Liver (tissue), 9 donors: ENCODE data around the gene SLIT3. TPM values are rescaled to one million over a fixed set of nuclear protein-coding genes. Genes with fewer than 3 reads are reported as not detected.

Source experiments
- DNase-seq: peaks from one replicate; pipeline ENCODE4 v3.0.0-alpha.2; 2017; ENCODE audit warnings: low spot score
- H3K27ac ChIP-seq, 2 donors: one replicate each; pipeline ENCODE4 v1.7.0; 2013; ENCODE audit warnings: inconsistent platforms in 2 of 2, low read length in 2 of 2, control low read depth in 1 of 2, low read depth in 1 of 2, mild to moderate bottlenecking in 1 of 2
- H3K27me3 ChIP-seq, 4 donors: one replicate each; pipeline versions ENCODE4 v1.6.1 to v1.7.0; 2013; ENCODE audit warnings: low read length in 3 of 4, inconsistent platforms in 1 of 4, mild to moderate bottlenecking in 1 of 4, moderate library complexity in 1 of 4; ENCODE audit not compliant: control insufficient read depth in 4 of 4, insufficient read depth in 4 of 4
- H3K36me3 ChIP-seq, 4 donors: one replicate each; pipeline versions ENCODE4 v1.6.1 to v1.7.0; 2013; ENCODE audit warnings: low read length in 3 of 4, mild to moderate bottlenecking in 3 of 4, low read depth in 1 of 4, moderate library complexity in 1 of 4; ENCODE audit not compliant: control insufficient read depth in 4 of 4, insufficient read depth in 3 of 4
- H3K4me1 ChIP-seq, 4 donors: one replicate each; pipeline versions ENCODE4 v1.6.1 to v1.7.0; 2013; ENCODE audit warnings: low read length in 3 of 4, mild to moderate bottlenecking in 3 of 4, moderate library complexity in 1 of 4; ENCODE audit not compliant: control insufficient read depth in 4 of 4, insufficient read depth in 4 of 4
- H3K4me3 ChIP-seq, 3 donors: one replicate each; pipeline versions ENCODE4 v1.6.1 to v1.7.0; 2013; ENCODE audit warnings: low read length in 3 of 3, control low read depth in 1 of 3, low read depth in 1 of 3, mild to moderate bottlenecking in 1 of 3
- H3K9ac ChIP-seq, 2 donors: one replicate each; pipeline ENCODE4 v1.7.0; 2013; ENCODE audit warnings: low read length in 2 of 2, mild to moderate bottlenecking in 2 of 2, moderate library complexity in 2 of 2, control low read depth in 1 of 2, low read depth in 1 of 2
- H3K9me3 ChIP-seq, 4 donors: one replicate each; pipeline versions ENCODE4 v1.6.1 to v1.7.0; 2013; ENCODE audit warnings: low read length in 3 of 4; ENCODE audit not compliant: control insufficient read depth in 4 of 4
- FOXA2 ChIP-seq: IDR thresholded peaks from 2 replicates; pipeline ENCODE4 v1.6.1; 2016; ENCODE audit warnings: antibody characterized with exemption
- GABPA ChIP-seq, 2 donors: IDR thresholded peaks in 1 of 2; conservative IDR thresholded peaks in 1 of 2; 2 replicates each; pipeline ENCODE4 v1.6.1; 2016; ENCODE audit warnings: antibody characterized with exemption in 2 of 2, mild to moderate bottlenecking in 1 of 2, moderate library complexity in 1 of 2
- HNF4G ChIP-seq: IDR thresholded peaks from 2 replicates; pipeline ENCODE4 v1.6.1; 2016; ENCODE audit warnings: antibody characterized with exemption
- JUND ChIP-seq, 2 donors: IDR thresholded peaks; 2 replicates each; pipeline ENCODE4 v1.6.1; 2016; ENCODE audit warnings: antibody characterized with exemption in 2 of 2
- NR2F2 ChIP-seq: IDR thresholded peaks from 2 replicates; pipeline ENCODE4 v1.6.1; 2016; ENCODE audit warnings: antibody characterized with exemption
- RAD21 ChIP-seq, 2 donors: IDR thresholded peaks; 2 replicates each; pipeline ENCODE4 v1.6.1; 2016; ENCODE audit warnings: antibody characterized with exemption in 2 of 2, mild to moderate bottlenecking in 2 of 2
- RXRA ChIP-seq, 2 donors: IDR thresholded peaks; 2 replicates each; pipeline ENCODE4 v1.6.1; 2017 to 2018; ENCODE audit warnings: antibody characterized with exemption in 2 of 2, mild to moderate bottlenecking in 1 of 2
- YY1 ChIP-seq: IDR thresholded peaks from 2 replicates; pipeline ENCODE4 v1.6.1; 2016; ENCODE audit warnings: antibody characterized with exemption, mild to moderate bottlenecking
- WGBS: extraction: QIAGEN DNeasy Blood & Tissue Kit; methylation state at CpG from one replicate; pipeline ENCODE4 v1.1.7; 2013; 5-methylcytosine and 5-hydroxymethylcytosine counted together
- polyA plus RNA-seq, 2 donors: library from polyadenylated mRNA; stranded (reverse) in 1 of 2; unstranded in 1 of 2; fragments of 200-250 nt in 1 of 2; fragments of >200 nt in 1 of 2; fragmentation: Nextera tagmentation in 1 of 2; extraction: Ambion mirVana in 1 of 2; gene quantifications; one replicate each; pipeline versions ENCODE4 v1.2.1 to v1.2.3, GENCODE V29; 2013 to 2015
- total RNA-seq, 2 donors: library from RNA; depleted of rRNA; stranded (reverse); fragments of >200 nt; gene quantifications; one replicate each; pipeline ENCODE4 v1.2.3, GENCODE V29; 2014
- TF ChIP-seq, protein P1 (sequence below): IDR thresholded peaks from 2 replicates; pipeline ENCODE4 v1.6.1; 2016; ENCODE audit warnings: antibody characterized with exemption, mild to moderate bottlenecking
- TF ChIP-seq, protein P2 (sequence below): IDR thresholded peaks from 2 replicates; pipeline ENCODE4 v1.6.1; 2016; ENCODE audit warnings: antibody characterized with exemption
- TF ChIP-seq, protein P3 (sequence below): IDR thresholded peaks from 2 replicates; pipeline ENCODE4 v1.6.1; 2016; ENCODE audit warnings: antibody characterized with exemption
- donor health status: healthy.
- donor health status: healthy.
- donor health status: healthy.
- donor health status: healthy.
- donor health status: healthy.

The SLIT3 gene
- total and polyA plus RNA-seq, 4 donors = 0.61 to 1.3 (median 0.91) TPM

DNA sequence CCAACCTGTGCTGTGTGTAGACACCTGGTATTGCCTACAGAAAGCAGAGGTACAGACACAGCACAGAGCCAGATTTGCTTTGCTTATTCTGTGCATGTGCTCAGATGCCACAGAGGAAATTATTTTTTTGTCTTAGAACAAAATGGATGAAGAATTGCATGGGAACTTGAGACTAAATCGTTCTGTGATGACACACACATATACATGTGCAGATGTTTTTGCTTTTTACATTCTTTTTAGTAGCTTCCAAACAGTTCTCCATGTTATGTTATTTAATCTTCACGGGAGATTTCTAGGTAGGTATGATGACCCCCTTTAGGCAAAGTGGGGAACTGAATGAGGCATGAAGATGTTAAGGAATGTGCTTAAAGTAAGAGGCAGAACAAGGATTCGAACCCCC, 500.2 kb downstream of the SLIT3 start:
- no peak for TF ChIP-seq RAD21 (IDR thresholded peaks at IDR 0.05)
- TF ChIP-seq HNF4G = no peak
- TF ChIP-seq NR2F2 = no peak
- TF ChIP-seq, protein P1, sequence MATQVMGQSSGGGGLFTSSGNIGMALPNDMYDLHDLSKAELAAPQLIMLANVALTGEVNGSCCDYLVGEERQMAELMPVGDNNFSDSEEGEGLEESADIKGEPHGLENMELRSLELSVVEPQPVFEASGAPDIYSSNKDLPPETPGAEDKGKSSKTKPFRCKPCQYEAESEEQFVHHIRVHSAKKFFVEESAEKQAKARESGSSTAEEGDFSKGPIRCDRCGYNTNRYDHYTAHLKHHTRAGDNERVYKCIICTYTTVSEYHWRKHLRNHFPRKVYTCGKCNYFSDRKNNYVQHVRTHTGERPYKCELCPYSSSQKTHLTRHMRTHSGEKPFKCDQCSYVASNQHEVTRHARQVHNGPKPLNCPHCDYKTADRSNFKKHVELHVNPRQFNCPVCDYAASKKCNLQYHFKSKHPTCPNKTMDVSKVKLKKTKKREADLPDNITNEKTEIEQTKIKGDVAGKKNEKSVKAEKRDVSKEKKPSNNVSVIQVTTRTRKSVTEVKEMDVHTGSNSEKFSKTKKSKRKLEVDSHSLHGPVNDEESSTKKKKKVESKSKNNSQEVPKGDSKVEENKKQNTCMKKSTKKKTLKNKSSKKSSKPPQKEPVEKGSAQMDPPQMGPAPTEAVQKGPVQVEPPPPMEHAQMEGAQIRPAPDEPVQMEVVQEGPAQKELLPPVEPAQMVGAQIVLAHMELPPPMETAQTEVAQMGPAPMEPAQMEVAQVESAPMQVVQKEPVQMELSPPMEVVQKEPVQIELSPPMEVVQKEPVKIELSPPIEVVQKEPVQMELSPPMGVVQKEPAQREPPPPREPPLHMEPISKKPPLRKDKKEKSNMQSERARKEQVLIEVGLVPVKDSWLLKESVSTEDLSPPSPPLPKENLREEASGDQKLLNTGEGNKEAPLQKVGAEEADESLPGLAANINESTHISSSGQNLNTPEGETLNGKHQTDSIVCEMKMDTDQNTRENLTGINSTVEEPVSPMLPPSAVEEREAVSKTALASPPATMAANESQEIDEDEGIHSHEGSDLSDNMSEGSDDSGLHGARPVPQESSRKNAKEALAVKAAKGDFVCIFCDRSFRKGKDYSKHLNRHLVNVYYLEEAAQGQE = no peak
- no peak for TF ChIP-seq YY1
- TF ChIP-seq RXRA (IDR thresholded peaks at IDR 0.05) = no peak
- TF ChIP-seq, protein P2, sequence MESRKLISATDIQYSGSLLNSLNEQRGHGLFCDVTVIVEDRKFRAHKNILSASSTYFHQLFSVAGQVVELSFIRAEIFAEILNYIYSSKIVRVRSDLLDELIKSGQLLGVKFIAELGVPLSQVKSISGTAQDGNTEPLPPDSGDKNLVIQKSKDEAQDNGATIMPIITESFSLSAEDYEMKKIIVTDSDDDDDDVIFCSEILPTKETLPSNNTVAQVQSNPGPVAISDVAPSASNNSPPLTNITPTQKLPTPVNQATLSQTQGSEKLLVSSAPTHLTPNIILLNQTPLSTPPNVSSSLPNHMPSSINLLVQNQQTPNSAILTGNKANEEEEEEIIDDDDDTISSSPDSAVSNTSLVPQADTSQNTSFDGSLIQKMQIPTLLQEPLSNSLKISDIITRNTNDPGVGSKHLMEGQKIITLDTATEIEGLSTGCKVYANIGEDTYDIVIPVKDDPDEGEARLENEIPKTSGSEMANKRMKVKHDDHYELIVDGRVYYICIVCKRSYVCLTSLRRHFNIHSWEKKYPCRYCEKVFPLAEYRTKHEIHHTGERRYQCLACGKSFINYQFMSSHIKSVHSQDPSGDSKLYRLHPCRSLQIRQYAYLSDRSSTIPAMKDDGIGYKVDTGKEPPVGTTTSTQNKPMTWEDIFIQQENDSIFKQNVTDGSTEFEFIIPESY = no peak
- H3K27ac ChIP-seq = no peak overlapping the region
- H3K4me3 ChIP-seq = no peak overlapping the region
- H3K27me3 ChIP-seq = peaks cover 0 to 10% (median 0%) of the 10 kb centered on the region in 4 donors
- no peaks in the 10 kb centered on the region for H3K4me1 ChIP-seq
- no peak overlapping the region for H3K9ac ChIP-seq
- DNase-seq = no peak
- H3K36me3 ChIP-seq = no peaks in the 10 kb centered on the region
- no peaks in the 10 kb centered on the region for H3K9me3 ChIP-seq
- 78% methylated on average over 3 of the region's 3 CpGs for WGBS

DNA sequence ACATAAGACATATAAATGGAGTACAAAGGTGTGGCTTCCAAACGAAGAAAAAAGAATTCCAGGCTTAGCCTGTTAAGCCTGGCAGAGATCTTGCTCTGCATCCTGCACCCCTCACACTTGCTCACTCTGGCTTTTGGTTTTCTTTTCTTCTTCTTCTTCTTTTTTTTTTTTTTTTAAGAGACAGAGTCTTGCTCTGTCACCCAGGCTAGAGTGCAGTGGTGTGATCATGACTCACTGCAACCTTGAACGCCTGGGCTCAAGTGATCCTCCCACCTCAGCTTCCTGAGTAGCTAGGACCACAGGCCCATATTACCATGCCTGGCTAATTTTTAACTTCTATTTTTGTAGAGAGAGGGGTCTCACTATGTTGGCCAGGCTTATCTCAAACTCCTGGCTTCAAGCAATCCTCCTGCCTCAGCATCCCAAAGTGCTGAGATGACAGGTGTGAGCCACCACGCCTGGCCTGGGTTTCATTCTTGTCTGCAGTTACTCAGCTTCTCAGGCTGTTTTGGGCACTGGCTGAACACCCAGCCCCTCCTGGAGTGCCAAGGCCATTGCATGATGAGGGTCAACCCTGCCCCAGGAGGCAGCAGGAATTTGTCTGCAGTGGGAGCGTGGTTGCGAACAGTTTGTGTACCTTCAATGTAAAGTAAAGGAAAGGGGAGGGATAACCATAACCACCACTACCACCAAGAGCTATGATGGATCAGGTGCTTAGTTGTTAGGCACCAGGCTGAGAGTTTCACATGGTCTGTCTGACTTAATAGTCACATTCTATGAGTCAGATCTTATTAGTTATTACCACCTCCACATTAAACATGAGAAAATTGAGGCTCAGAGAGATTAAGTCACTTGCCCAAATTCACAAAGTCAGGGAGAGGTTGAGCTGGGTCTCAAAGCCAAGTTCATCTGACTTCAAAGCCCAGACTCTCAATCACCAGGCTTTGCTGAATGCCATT, 502.6 kb downstream of the SLIT3 start:
- 87% methylated on average over 5 of the region's 5 CpGs for WGBS
- no peak overlapping the region for H3K27ac ChIP-seq
- no peaks in the 10 kb centered on the region for H3K36me3 ChIP-seq
- no peaks in the 10 kb centered on the region for H3K4me1 ChIP-seq
- H3K4me3 ChIP-seq = no peak overlapping the region
- H3K9me3 ChIP-seq = no peaks in the 10 kb centered on the region
- TF ChIP-seq JUND (IDR thresholded peaks at IDR 0.05) (no peak), GABPA (IDR thresholded peaks at IDR 0.05 in 1 of 2, conservative IDR thresholded peaks at IDR 0.05 in 1 of 2) (no peak), FOXA2 (no peak), YY1 (no peak), HNF4G (no peak), RXRA (IDR thresholded peaks at IDR 0.05) (no peak)
- TF ChIP-seq, protein P3, sequence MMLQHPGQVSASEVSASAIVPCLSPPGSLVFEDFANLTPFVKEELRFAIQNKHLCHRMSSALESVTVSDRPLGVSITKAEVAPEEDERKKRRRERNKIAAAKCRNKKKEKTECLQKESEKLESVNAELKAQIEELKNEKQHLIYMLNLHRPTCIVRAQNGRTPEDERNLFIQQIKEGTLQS = no peak
- peaks cover 0 to 6% (median under 1%) of the 10 kb centered on the region in 4 donors for H3K27me3 ChIP-seq
- no peak overlapping the region for H3K9ac ChIP-seq
- no peak for DNase-seq
